OCI-LY1 (cell line): ENCODE results near the gene CYBA.

Source experiments
- H2AFZ ChIP-seq: fragments of 200-600 bp; sonication (generic), shearing (Covaris generic); 2 replicates; pipeline ENCODE4 v1.6.0; 2014; ENCODE audit warnings: antibody characterized with exemption, mild to moderate bottlenecking, low read length
- H3F3A ChIP-seq: fragments of 200-600 bp; sonication (generic), shearing (Covaris generic); 2 replicates; pipeline ENCODE4 v1.6.0; 2014; ENCODE audit warnings: mild to moderate bottlenecking, antibody characterized with exemption, low read length, moderate library complexity; ENCODE audit not compliant: insufficient read depth
- H3K27ac ChIP-seq: fragments of 200-600 bp; sonication (generic); 2 replicates; pipeline ENCODE4 v1.5.1; 2014; ENCODE audit warnings: low read length, mixed run types, mild to moderate bottlenecking, low read depth; ENCODE audit not compliant: poor library complexity, severe bottlenecking
- H3K27me3 ChIP-seq: fragments of 200-600 bp; sonication (generic); 2 replicates; pipeline ENCODE4 v1.6.0; 2014; ENCODE audit warnings: antibody characterized with exemption, mild to moderate bottlenecking, low read length, moderate library complexity; ENCODE audit not compliant: insufficient read depth
- H3K36me3 ChIP-seq: fragments of 200-600 bp; sonication (generic); 2 replicates; pipeline ENCODE4 v1.6.1; 2014; ENCODE audit warnings: mild to moderate bottlenecking, antibody characterized with exemption, low read length, moderate library complexity, mixed read lengths; ENCODE audit not compliant: insufficient read depth
- H3K4me1 ChIP-seq: fragments of 200-600 bp; sonication (generic); 2 replicates; pipeline ENCODE4 v1.5.1; 2014; ENCODE audit warnings: mild to moderate bottlenecking, low read length, moderate library complexity; ENCODE audit not compliant: insufficient read depth, severe bottlenecking
- H3K4me2 ChIP-seq: fragments of 200-600 bp; sonication (generic), shearing (Covaris generic); 2 replicates; pipeline ENCODE4 v1.6.1; 2014; ENCODE audit warnings: low read length
- H3K4me3 ChIP-seq: fragments of 200-600 bp; sonication (generic); 2 replicates; pipeline ENCODE4 v1.5.1; 2014; ENCODE audit warnings: low read length, low read depth, mild to moderate bottlenecking, mixed read lengths; ENCODE audit not compliant: poor library complexity, severe bottlenecking
- H3K79me2 ChIP-seq: fragments of 200-600 bp; shearing (Covaris generic); 2 replicates; pipeline ENCODE4 v1.6.1; 2016; ENCODE audit warnings: mixed run types, low read length, mixed read lengths; ENCODE audit not compliant: insufficient read depth
- H3K9ac ChIP-seq: fragments of 200-600 bp; sonication (generic), shearing (Covaris generic); 2 replicates; pipeline ENCODE4 v1.6.1; 2014; ENCODE audit warnings: mild to moderate bottlenecking, low read length, mixed read lengths
- H3K9me2 ChIP-seq: fragments of 200-600 bp; sonication (generic), shearing (Covaris generic); 2 replicates; pipeline ENCODE4 v1.6.1; 2014; ENCODE audit warnings: low read depth, mild to moderate bottlenecking, low read length, mixed read lengths
- H3K9me3 ChIP-seq: fragments of 200-600 bp; shearing (Covaris generic); 2 replicates; pipeline ENCODE4 v1.6.1; 2014; ENCODE audit warnings: low read length, mixed read lengths
- H4K20me1 ChIP-seq: fragments of 200-600 bp; sonication (generic), shearing (Covaris generic); 2 replicates; pipeline ENCODE4 v1.6.0; 2016; ENCODE audit warnings: mild to moderate bottlenecking, low read length; ENCODE audit not compliant: insufficient read depth
- EZH2 ChIP-seq: fragments of 200-600 bp; sonication (generic), shearing (Covaris generic); IDR thresholded peaks from 2 replicates; pipeline ENCODE4 v1.8.0; 2017; ENCODE audit warnings: borderline replicate concordance, mixed run types, mild to moderate bottlenecking, antibody characterized with exemption, low read length, moderate library complexity, mixed read lengths
- TF ChIP-seq, protein P1 (sequence below): fragments of 200-600 bp; sonication (generic), shearing (Covaris generic); IDR thresholded peaks from 2 replicates; pipeline ENCODE4 v1.5.1; 2017; ENCODE audit warnings: mild to moderate bottlenecking, antibody characterized with exemption, low read length, moderate library complexity, mixed read lengths

The CYBA gene

DNA sequence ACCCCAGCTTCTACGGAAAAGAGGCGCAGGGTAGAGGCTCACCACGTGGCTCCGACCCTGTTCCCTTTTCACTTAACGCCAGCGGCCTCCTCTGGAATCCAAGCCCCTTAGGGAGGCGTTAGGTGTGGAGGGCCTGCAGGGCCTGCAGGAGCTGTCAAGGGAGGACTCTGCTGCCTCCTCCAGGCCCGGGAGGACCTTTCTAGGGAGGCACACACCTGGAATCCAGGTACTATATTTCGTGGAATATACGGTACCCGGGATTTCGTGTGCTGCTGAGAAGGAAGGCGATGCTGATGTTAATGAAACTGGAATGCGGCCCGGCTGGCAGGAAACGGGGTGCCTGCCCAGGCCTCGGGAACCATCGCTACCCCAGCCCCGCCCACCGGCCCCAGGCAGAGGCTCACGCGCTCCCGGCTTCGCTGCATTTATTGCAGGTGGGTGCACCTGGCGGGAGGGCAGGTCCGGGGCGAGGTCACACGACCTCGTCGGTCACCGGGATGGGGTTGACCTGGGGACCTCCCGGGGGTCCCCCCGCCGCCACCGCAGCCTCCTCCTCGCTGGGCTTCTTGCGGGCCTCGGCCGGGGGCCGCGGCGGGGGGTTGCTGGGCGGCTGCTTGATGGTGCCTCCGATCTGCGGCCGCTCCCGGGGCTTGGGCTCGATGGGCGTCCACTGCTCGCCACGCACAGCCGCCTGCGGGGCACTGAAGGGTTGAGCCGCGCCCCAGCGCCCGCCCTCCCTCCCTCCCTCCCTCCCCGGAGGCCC is 7.8 kb downstream of the CYBA start:
- Histone ChIP-seq H3K27me3 (peaks cover 16% of the 10 kb centered on the region), H3K4me1 (peaks cover 17% of the 10 kb centered on the region)

DNA sequence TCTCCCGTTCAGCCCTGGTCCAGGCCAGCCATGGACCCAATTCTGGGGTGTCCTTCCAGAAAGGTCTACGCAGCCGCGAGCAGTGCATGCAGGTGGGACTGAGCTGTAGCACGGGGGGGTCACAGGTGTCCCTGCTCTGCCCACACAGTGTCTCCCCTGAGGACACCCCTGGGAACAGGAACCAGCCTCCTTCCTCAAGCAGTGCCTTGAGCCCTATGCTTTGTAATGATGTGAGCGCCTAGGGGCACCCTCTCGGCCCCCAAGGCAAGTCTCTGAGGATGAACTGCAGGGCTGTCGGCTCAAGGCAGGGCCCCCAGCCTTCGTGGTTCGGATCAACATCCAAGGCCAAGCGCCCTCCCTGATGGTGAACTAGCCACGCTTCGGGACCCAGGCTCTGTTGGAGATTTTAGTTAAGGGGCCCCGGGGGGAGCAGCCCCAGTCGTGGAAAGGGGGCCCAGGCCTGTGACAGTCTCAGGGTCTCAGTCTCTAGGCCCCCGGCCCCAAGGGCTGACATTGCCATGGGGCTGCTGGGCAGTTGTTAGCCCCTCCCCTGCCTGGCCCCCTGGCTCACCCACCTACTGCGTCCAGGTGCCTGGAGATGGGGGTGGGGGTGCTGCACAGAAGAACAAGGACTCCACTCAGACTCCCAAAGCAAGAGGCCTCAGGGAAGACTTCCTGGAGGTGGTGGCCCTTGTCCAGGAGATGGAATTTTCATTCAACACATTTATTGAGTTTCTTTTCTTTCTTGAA is 10.2 kb downstream of the CYBA start:
- Histone ChIP-seq H3K9ac (no peak overlapping the region), H3F3A (no peaks in the 10 kb centered on the region), H3K79me2 (no peaks in the 10 kb centered on the region), H3K36me3 (peaks cover 33% of the 10 kb centered on the region), H3K4me2 (no peak overlapping the region), H3K27ac (peak overlapping the region; percentile 33), H3K9me3 (no peaks in the 10 kb centered on the region), H3K4me3 (no peak overlapping the region), H3K4me1 (peaks cover 25% of the 10 kb centered on the region), H3K27me3 (peaks cover 16% of the 10 kb centered on the region), H2AFZ (no peak overlapping the region), H3K9me2 (no peaks in the 10 kb centered on the region), H4K20me1 (no peaks in the 10 kb centered on the region)
- TF ChIP-seq EZH2 = no peak
- TF ChIP-seq, protein P1, sequence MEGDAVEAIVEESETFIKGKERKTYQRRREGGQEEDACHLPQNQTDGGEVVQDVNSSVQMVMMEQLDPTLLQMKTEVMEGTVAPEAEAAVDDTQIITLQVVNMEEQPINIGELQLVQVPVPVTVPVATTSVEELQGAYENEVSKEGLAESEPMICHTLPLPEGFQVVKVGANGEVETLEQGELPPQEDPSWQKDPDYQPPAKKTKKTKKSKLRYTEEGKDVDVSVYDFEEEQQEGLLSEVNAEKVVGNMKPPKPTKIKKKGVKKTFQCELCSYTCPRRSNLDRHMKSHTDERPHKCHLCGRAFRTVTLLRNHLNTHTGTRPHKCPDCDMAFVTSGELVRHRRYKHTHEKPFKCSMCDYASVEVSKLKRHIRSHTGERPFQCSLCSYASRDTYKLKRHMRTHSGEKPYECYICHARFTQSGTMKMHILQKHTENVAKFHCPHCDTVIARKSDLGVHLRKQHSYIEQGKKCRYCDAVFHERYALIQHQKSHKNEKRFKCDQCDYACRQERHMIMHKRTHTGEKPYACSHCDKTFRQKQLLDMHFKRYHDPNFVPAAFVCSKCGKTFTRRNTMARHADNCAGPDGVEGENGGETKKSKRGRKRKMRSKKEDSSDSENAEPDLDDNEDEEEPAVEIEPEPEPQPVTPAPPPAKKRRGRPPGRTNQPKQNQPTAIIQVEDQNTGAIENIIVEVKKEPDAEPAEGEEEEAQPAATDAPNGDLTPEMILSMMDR = no peak

More for the DNA sequence above, 7.8 kb downstream of the CYBA start:
- Histone ChIP-seq H4K20me1 (no peaks in the 10 kb centered on the region), H3K4me3 (no peak overlapping the region), H3K9me2 (no peaks in the 10 kb centered on the region), H3K27ac (no peak overlapping the region), H2AFZ (no peak overlapping the region), H3K9me3 (no peaks in the 10 kb centered on the region), H3F3A (no peaks in the 10 kb centered on the region), H3K36me3 (peaks cover 55% of the 10 kb centered on the region), H3K79me2 (no peaks in the 10 kb centered on the region), H3K9ac (no peak overlapping the region), H3K4me2 (no peak overlapping the region)
- TF ChIP-seq, protein P1 = no peak
- TF ChIP-seq EZH2 = no peak

DNA sequence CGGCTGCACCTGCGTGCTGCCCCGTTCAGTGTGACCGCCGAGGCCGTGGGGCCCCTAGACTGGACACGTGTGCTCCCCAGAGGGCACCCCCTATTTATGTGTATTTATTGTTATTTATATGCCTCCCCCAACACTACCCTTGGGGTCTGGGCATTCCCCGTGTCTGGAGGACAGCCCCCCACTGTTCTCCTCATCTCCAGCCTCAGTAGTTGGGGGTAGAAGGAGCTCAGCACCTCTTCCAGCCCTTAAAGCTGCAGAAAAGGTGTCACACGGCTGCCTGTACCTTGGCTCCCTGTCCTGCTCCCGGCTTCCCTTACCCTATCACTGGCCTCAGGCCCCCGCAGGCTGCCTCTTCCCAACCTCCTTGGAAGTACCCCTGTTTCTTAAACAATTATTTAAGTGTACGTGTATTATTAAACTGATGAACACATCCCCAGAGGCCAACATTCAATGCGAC is 10.8 kb downstream of the CYBA start:
- no peak overlapping the region for H3K9ac ChIP-seq
- H3K79me2 ChIP-seq = no peaks in the 10 kb centered on the region
- peaks cover 27% of the 10 kb centered on the region for H3K36me3 ChIP-seq
- H3K27ac ChIP-seq = peak overlapping the region; percentile 33
- H3F3A ChIP-seq = no peaks in the 10 kb centered on the region
- no peak overlapping the region for H2AFZ ChIP-seq
- no peaks in the 10 kb centered on the region for H4K20me1 ChIP-seq
- TF ChIP-seq, protein P1 = no peak
- TF ChIP-seq EZH2 = no peak
- H3K4me1 ChIP-seq = peaks cover 30% of the 10 kb centered on the region
- no peak overlapping the region for H3K4me3 ChIP-seq
- H3K9me2 ChIP-seq = no peaks in the 10 kb centered on the region
- H3K4me2 ChIP-seq = no peak overlapping the region
- H3K27me3 ChIP-seq = peaks cover 16% of the 10 kb centered on the region
- no peaks in the 10 kb centered on the region for H3K9me3 ChIP-seq
